B cell (primary cell): ENCODE data around the gene SH3GLB2. TPM values are rescaled to one million over a fixed set of nuclear protein-coding genes. Genes with fewer than 3 reads are reported as not detected.

Experiments
- ATAC-seq: fragments of 200-7000 bp; cut with Tn5 transposase; one replicate; pipeline ENCODE4 v1.10.0; 2021; ENCODE audit warnings: low read depth, mild to moderate bottlenecking, moderate number of reproducible peaks, moderate library complexity
- CTCF ChIA-PET: fragments of 350-600 bp; sonication (Branson Sonifier 250); formaldehyde crosslinking; loops from one replicate; lab custom pipeline; 2021; ENCODE audit warnings: antibody characterized with exemption, inconsistent platforms; lab: Charles Lee
- POLR2A ChIA-PET: fragments of 350-600 bp; sonication (Branson Sonifier 250); formaldehyde crosslinking; loops from one replicate; lab custom pipeline; 2021; ENCODE audit warnings: antibody characterized with exemption; lab: Charles Lee
- DNase-seq: peaks from one replicate; pipeline ENCODE4 v3.0.0; 2013
- H2AFZ ChIP-seq: 2 replicates; pipeline ENCODE4 v1.6.1; 2012; ENCODE audit warnings: mild to moderate bottlenecking, low read depth, low read length; ENCODE audit not compliant: insufficient read depth, poor library complexity, severe bottlenecking
- H3K27ac ChIP-seq, 2 donors: 1 replicate in 1 of 2; 2 replicates in 1 of 2; pipeline ENCODE4 v1.5.1; 2012 to 2013; ENCODE audit warnings: low read length in 2 of 2, mild to moderate bottlenecking in 2 of 2, moderate library complexity in 1 of 2
- H3K27me3 ChIP-seq, 4 experiments: fragments of 200-600 bp in 1 of 4; sonication (generic) in 1 of 4; replicated peaks in 1 of 4; 1 replicate in 2 of 4; 2 replicates in 2 of 4; pipeline versions ENCODE4 v1.6.1 to v1.7.0; 2013 to 2016; ENCODE audit warnings: low read length in 3 of 4, mild to moderate bottlenecking in 2 of 4, mixed read lengths in 1 of 4, moderate library complexity in 1 of 4; ENCODE audit not compliant: insufficient read depth in 4 of 4, control insufficient read depth in 3 of 4; ENCODE audit errors: control extremely low read depth in 1 of 4
- H3K36me3 ChIP-seq, 2 experiments: replicated peaks in 1 of 2; 1 replicate in 1 of 2; 2 replicates in 1 of 2; pipeline versions ENCODE4 v1.6.1 to v1.7.1; 2013; ENCODE audit warnings: low read length in 1 of 2; ENCODE audit not compliant: insufficient read depth in 2 of 2, control insufficient read depth in 1 of 2; ENCODE audit errors: control extremely low read depth in 1 of 2, extremely low read depth in 1 of 2
- H3K4me1 ChIP-seq, 2 donors: fragments of 200-600 bp in 1 of 2; sonication (generic) in 1 of 2; 1 replicate in 1 of 2; 2 replicates in 1 of 2; pipeline versions ENCODE4 v1.5.1 to v1.6.1; 2013 to 2017; ENCODE audit warnings: low read length in 2 of 2; ENCODE audit not compliant: control insufficient read depth in 2 of 2, insufficient read depth in 2 of 2
- H3K4me2 ChIP-seq: replicated peaks from 2 replicates; pipeline ENCODE3; 2012; ENCODE audit warnings: mild to moderate bottlenecking, low read depth, low read length; ENCODE audit not compliant: poor library complexity, severe bottlenecking
- H3K4me3 ChIP-seq, 5 experiments: fragments of 200-600 bp in 1 of 5; sonication (generic) in 1 of 5; 1 replicate in 3 of 5; 2 replicates in 2 of 5; pipeline versions ENCODE4 v1.5.1 to v1.7.0; 2011 to 2016; ENCODE audit warnings: low read length in 4 of 5, mild to moderate bottlenecking in 4 of 5, low read depth in 2 of 5, control low read depth in 1 of 5, moderate library complexity in 1 of 5; ENCODE audit not compliant: insufficient read depth in 1 of 5; ENCODE audit errors: control extremely low read depth in 1 of 5, extremely low read depth in 1 of 5
- H3K79me2 ChIP-seq: fragments of 200-600 bp; sonication (generic); one replicate; pipeline ENCODE4 v1.6.0; 2016; ENCODE audit warnings: low read length; ENCODE audit not compliant: control insufficient read depth, insufficient read depth
- H3K9ac ChIP-seq: fragments of 200-600 bp; sonication (generic); 2 replicates; pipeline ENCODE4 v1.6.1; 2017; ENCODE audit warnings: mild to moderate bottlenecking, low read length, moderate library complexity
- H3K9me3 ChIP-seq, 3 donors: one replicate each; pipeline versions ENCODE4 v1.6.1 to v1.7.1; 2013; ENCODE audit warnings: low read length in 2 of 3; ENCODE audit not compliant: control insufficient read depth in 2 of 3, insufficient read depth in 1 of 3; ENCODE audit errors: control extremely low read depth in 1 of 3
- H4K20me1 ChIP-seq: 2 replicates; pipeline ENCODE4 v1.6.0; 2012; ENCODE audit warnings: mild to moderate bottlenecking, low read length; ENCODE audit not compliant: insufficient read depth, control insufficient read depth, poor library complexity, severe bottlenecking
- H3K27ac Mint-ChIP-seq: one replicate; pipeline ENCODE4 v1.8.0; 2021; ENCODE audit warnings: mixed read lengths
- H3K27me3 Mint-ChIP-seq: one replicate; pipeline ENCODE4 v1.8.0; 2021; ENCODE audit warnings: mixed read lengths
- H3K4me1 Mint-ChIP-seq: one replicate; pipeline ENCODE4 v1.8.0; 2021; ENCODE audit warnings: mixed read lengths
- H3K4me3 Mint-ChIP-seq: one replicate; pipeline ENCODE4 v1.8.0; 2021; ENCODE audit warnings: mixed read lengths
- H3K9me3 Mint-ChIP-seq: one replicate; pipeline ENCODE4 v1.8.0; 2022; ENCODE audit warnings: mixed read lengths; ENCODE audit not compliant: insufficient read depth
- EZH2 ChIP-seq: IDR thresholded peaks from 2 replicates; pipeline ENCODE4 v1.6.1; 2012; ENCODE audit warnings: borderline replicate concordance, low read depth, mild to moderate bottlenecking, moderate library complexity, low read length; ENCODE audit not compliant: insufficient read depth, poor library complexity, severe bottlenecking
- WGBS: methylation state at CpG from one replicate; pipeline ENCODE4 v1.1.5; 2013; ENCODE audit warnings: missing lambda C conversion rate; ENCODE audit not compliant: insufficient coverage; 5-methylcytosine and 5-hydroxymethylcytosine counted together
- intact Hi-C: fragments of 100-400 bp; cut with micrococcal nuclease; formaldehyde crosslinking; loops from one replicate; pipeline ENCODE4 v1.10.0; 2022
- polyA plus RNA-seq: library from polyadenylated mRNA; depleted of rRNA; stranded (reverse); fragments of >200 nt; gene quantifications from 2 replicates; pipeline ENCODE4 v1.2.3, GENCODE V29; 2012
- total RNA-seq, 2 donors: library from RNA; stranded (reverse); fragments of 120-200 nt in 1 of 2; gene quantifications; 1 replicate in 1 of 2; 2 replicates in 1 of 2; pipeline versions ENCODE4 v1.2.3 to v1.2.4, GENCODE V29; 2013 to 2022
- TF ChIP-seq, protein P1 (sequence below): fragments of 200-600 bp; IDR thresholded peaks from one replicate; pipeline ENCODE4 v1.8.0; 2022; ENCODE audit warnings: antibody characterized with exemption, mild to moderate bottlenecking

Gene SH3GLB2
- total and polyA plus RNA-seq, 2 donors (not counting 1 experiment from before 2014, with no cell fraction given), result 110 to 176 TPM

DNA sequence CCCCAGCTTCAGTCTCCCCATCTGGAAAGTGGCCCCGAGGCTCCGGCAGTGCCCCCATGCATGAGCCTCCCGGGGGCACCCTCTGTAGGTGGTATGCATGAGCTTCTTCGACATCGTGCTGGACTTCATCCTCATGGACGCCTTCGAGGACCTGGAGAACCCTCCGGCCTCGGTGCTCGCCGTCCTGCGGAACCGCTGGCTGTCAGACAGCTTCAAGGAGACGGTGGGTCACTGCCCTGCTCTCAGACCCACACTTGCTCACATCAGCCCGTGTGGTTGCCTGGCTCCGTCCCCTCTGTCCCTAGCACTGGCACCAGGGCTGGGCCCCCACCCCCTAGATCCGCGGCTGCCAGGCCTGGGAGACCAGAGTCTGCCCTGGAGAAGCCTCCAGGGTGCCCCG, 40.0 kb upstream of the SH3GLB2 start:
- Histone ChIP-seq H4K20me1 (no peaks in the 10 kb centered on the region), H2AFZ (peak overlapping the region; percentile 69), H3K79me2 (no peaks in the 10 kb centered on the region), H3K27me3 (no peaks in the 10 kb centered on the region), H3K4me2 (peak overlapping the region; percentile 76), H3K36me3 (peaks cover 0 to 26% of the 10 kb centered on the region in 2 experiments), H3K27ac (peak overlapping the region; percentile 77 to 79), H3K4me3 (no peak overlapping the region), H3K4me1 (peaks cover 25 to 37% of the 10 kb centered on the region in 2 donors), H3K9ac (no peak overlapping the region), H3K9me3 (no peaks in the 10 kb centered on the region)
- TF ChIP-seq, protein P1, sequence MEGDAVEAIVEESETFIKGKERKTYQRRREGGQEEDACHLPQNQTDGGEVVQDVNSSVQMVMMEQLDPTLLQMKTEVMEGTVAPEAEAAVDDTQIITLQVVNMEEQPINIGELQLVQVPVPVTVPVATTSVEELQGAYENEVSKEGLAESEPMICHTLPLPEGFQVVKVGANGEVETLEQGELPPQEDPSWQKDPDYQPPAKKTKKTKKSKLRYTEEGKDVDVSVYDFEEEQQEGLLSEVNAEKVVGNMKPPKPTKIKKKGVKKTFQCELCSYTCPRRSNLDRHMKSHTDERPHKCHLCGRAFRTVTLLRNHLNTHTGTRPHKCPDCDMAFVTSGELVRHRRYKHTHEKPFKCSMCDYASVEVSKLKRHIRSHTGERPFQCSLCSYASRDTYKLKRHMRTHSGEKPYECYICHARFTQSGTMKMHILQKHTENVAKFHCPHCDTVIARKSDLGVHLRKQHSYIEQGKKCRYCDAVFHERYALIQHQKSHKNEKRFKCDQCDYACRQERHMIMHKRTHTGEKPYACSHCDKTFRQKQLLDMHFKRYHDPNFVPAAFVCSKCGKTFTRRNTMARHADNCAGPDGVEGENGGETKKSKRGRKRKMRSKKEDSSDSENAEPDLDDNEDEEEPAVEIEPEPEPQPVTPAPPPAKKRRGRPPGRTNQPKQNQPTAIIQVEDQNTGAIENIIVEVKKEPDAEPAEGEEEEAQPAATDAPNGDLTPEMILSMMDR, result no peak
- TF ChIP-seq EZH2, result no peak
- POLR2A ChIA-PET, result interaction anchor here (0.5 kb wide), 1 partner anchor 823 kb away, joined by 6 read pairs; no protein-coding TSS in a partner anchor
- Mint-ChIP-seq H3K4me3 (no peak overlapping the region), H3K9me3 (no peaks in the 10 kb centered on the region), H3K27me3 (no peaks in the 10 kb centered on the region), H3K27ac (peak overlapping the region; percentile 97), H3K4me1 (peaks cover 25% of the 10 kb centered on the region)
- CTCF ChIA-PET, result interaction anchor here (0.5 to 1.3 kb wide), 3 partner anchors 38 to 1950 kb away, joined by 3 read pairs; no protein-coding TSS in a partner anchor
- intact Hi-C loops, result no loop called here
- WGBS, result 89% methylated on average over 16 of the region's 19 CpGs
- DNase-seq (no peak), ATAC-seq (no peak)

DNA sequence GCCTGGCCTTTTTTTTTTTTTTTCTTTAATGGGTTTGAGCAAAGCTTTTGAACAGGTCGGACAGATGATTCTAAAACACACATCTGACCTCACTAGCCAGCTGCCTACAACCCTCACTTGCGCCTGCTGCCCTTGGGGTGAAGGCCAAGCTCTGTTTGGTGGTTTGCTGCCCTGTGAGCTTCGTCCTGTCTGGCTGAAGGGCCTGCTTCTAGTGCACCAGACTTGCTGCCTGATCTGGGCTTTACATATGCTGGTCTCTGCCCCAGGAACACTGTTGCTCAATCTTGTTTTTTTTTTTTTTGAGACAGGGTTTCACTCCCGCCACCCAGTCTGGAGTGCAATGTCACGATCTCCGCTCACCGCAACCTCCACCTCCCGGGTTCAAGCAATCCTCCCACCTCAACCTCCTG, 36.4 kb upstream of the SH3GLB2 start:
- Histone ChIP-seq H3K4me2 (no peak overlapping the region), H2AFZ (no peak overlapping the region), H3K4me1 (peaks cover 14 to 18% of the 10 kb centered on the region in 2 donors), H3K9ac (no peak overlapping the region), H3K36me3 (peaks cover 0 to 51% of the 10 kb centered on the region in 2 experiments), H4K20me1 (no peaks in the 10 kb centered on the region), H3K27ac (no peak overlapping the region), H3K27me3 (no peaks in the 10 kb centered on the region), H3K79me2 (no peaks in the 10 kb centered on the region), H3K9me3 (no peaks in the 10 kb centered on the region), H3K4me3 (no peak overlapping the region)
- no peaks in the 10 kb centered on the region for H3K27me3 Mint-ChIP-seq
- no peak for TF ChIP-seq EZH2
- TF ChIP-seq, protein P1, result no peak
- DNase-seq (no peak), ATAC-seq (no peak)
- peaks cover 15% of the 10 kb centered on the region for H3K4me1 Mint-ChIP-seq
- intact Hi-C loops, result no loop called here
- no peak overlapping the region for H3K27ac Mint-ChIP-seq
- ChIA-PET POLR2A (interaction anchor here (0.7 kb wide), 1 partner anchor 19 kb away, joined by 4 read pairs; no protein-coding TSS in a partner anchor), CTCF (interaction anchor here (0.7 kb wide), 1 partner anchor 56 kb away, joined by 3 read pairs; no protein-coding TSS in a partner anchor)
- H3K9me3 Mint-ChIP-seq, result no peaks in the 10 kb centered on the region
- 100% methylated on average over 2 of the region's 8 CpGs for WGBS
- H3K4me3 Mint-ChIP-seq, result no peak overlapping the region
